GM13976 (cell line): Measurements from ENCODE around the gene MINDY4.

Source experiments
- DNase-seq: peaks from one replicate; pipeline ENCODE4 v3.0.0; 2012; ENCODE audit warnings: low spot score
- in situ Hi-C: fragments of 300-500 bp; cut with MboI; formaldehyde crosslinking; loops from one replicate; pipeline ENCODE4 v1.12.0; 2022; ENCODE audit warnings: low sequenced_read_pairs, mixed read lengths, inconsistent platforms; ENCODE audit not compliant: unreplicated experiment
- TF ChIP-seq, protein P1 (sequence below): IDR thresholded peaks from 2 replicates; pipeline ENCODE4 v1.5.1; 2012; ENCODE audit warnings: borderline replicate concordance, mild to moderate bottlenecking; ENCODE audit not compliant: insufficient read depth; ENCODE audit errors: extremely low read depth, missing control alignments, control extremely low read depth

MINDY4 gene

DNA sequence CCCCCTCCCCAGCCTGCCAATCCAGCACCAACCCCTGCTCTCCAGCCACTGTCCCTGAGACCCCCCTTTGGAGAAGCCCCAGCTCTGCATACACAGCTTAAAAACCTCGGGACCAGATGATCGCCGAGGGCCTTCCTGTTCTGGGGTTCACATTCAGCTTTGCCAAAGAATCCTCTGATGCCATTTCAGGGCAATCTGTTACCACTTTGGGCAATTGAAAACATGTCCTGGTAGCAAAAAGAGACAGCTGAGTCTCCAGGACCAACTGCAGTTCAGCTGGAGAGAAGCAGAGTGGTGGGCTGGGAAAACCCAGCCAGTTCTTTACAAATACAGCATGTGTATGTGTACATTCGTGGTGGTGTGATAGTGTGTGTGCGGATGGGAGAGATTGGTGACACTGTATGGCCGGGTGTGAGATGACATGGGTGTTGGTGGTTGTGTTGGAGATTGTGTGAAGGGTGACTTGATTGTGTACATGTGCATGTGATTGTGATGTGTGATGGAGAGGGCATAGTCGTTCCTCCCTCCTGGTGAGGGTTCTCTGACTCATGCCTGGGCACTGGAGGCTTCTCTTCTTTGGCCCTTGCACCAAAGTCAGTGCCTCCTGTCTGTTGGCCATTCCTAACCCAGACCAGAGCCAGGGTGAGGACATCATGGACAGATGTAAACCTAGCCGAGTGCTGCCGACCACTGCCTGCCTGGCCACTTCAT, 91.9 kb downstream of the MINDY4 start:
- no peak for DNase-seq
- in situ Hi-C loops, result no loop called here
- TF ChIP-seq, protein P1, sequence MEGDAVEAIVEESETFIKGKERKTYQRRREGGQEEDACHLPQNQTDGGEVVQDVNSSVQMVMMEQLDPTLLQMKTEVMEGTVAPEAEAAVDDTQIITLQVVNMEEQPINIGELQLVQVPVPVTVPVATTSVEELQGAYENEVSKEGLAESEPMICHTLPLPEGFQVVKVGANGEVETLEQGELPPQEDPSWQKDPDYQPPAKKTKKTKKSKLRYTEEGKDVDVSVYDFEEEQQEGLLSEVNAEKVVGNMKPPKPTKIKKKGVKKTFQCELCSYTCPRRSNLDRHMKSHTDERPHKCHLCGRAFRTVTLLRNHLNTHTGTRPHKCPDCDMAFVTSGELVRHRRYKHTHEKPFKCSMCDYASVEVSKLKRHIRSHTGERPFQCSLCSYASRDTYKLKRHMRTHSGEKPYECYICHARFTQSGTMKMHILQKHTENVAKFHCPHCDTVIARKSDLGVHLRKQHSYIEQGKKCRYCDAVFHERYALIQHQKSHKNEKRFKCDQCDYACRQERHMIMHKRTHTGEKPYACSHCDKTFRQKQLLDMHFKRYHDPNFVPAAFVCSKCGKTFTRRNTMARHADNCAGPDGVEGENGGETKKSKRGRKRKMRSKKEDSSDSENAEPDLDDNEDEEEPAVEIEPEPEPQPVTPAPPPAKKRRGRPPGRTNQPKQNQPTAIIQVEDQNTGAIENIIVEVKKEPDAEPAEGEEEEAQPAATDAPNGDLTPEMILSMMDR, result no peak

DNA sequence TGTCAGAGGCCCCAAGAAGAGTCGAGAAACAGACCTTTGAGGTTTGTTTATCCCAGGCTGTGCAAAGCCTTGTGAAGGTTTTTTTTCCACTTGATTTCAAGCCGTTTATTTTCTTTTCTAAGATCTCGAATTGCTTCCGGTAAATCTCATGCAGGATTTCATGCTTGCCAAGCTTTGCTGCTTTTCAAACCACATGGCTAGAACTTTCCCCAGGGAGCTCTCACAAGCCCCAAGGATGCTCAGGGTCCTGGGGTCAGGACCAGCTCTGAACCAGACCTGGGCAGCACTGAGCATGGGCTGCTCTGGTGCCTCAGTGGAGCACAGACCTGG, 92.5 kb downstream of the MINDY4 start:
- DNase-seq, result no peak
- TF ChIP-seq, protein P1, result no peak
- in situ Hi-C loops, result no loop called here

DNA sequence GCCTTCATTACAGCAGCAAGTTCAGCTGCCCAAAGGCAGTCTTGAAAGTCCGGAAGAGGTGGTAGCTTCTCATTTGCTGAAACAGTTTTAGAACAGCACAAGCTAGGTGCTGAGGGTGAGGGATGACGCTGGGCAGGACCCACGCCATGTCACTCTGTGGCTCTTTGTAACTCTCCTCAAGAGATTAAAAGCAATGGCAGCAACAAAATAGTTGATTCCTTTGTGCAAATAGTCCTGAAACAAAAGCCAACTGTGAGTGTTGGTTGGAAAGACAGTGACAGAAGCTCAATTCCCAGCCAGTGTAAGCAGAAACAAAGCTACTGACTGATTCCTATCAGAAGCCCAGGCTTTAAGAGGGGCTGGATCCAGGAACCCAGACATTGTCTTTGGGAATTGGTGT, 92.9 kb downstream of the MINDY4 start:
- in situ Hi-C loops, result no loop called here
- DNase-seq, result no peak
- TF ChIP-seq, protein P1, result no peak

DNA sequence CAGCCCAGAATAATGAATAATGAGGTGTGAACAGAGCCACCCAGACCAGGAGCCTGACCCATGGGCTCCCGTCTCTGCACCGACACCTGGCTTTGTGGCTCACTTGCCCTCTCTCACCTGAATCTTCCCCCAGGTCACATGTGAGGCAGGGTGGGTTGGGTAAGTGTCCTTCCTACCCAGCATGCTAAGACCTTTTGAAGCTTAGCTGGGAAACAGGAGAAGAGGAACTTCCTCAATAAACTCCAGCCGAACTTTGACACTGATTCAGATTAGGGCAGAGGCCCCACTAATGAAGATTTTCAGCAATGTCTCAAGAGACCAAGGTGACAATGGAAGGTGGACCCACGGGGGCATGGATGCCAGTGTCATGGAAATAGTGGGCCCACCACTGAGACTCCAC, 93.9 kb downstream of the MINDY4 start:
- in situ Hi-C loops, result no loop called here
- no peak for DNase-seq
- TF ChIP-seq, protein P1, result no peak

DNA sequence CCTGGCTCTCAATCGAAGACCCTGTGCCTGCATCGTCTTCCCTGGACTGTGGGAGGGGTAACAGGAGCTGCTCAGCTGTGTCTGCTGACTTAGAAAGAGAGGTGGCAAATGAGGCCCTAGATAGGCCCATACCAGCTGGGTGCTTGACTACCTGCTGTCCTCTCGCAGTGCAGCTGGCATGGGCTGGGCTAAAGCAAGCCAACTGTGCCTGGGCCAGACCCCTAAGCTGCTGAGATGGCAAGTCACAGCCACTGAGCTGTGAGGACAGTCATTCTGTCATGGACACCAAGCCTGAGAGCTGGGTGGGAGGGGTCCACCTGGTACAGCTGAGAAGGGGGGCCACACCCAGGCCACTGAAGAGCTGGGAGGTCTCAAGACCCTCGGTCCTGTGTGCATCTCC, 94.6 kb downstream of the MINDY4 start:
- TF ChIP-seq, protein P1, result no peak
- in situ Hi-C loops, result no loop called here

DNA sequence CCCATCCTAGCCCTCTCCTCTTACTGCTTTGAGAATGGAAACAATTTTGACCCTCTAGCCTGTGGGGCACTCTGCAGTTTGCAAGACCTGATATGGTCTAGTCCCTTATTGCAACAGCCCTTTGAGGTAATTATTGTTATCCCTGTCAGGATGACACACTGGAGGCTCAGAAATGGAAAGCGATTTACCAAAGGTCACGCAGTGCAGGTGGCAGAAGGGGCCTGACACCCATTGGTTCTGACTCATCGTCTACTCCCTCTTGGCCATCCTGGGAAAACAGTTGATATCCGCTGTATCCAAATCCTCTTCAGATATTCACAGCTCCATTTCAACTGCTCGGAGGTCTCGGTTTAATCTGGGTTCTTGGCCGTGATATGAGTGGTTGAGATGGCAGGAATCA, 95.7 kb downstream of the MINDY4 start:
- in situ Hi-C loops, result no loop called here
- TF ChIP-seq, protein P1, result no peak
- DNase-seq, result no peak

More for the DNA sequence above, 94.6 kb downstream of the MINDY4 start:
- no peak for DNase-seq
